Spinal cord (tissue), 10 donors: ENCODE data around the gene PADI6. TPM values are rescaled to one million over a fixed set of nuclear protein-coding genes. Genes with fewer than 3 reads are reported as not detected.
"Not testable (repeated sequence)": the region's sequence is repeated elsewhere in the genome, so short reads cannot be mapped to it uniquely, and the experiment has no call there.

ENCODE experiments used
- DNase-seq, 6 donors: peaks; one replicate each; pipeline versions ENCODE4 v3.0.0 to v3.0.0-alpha.2; 2013 to 2015; ENCODE audit warnings: low spot score in 6 of 6, low read depth in 4 of 6
- H3K27ac ChIP-seq: one replicate; pipeline ENCODE4 v1.5.1; 2013; ENCODE audit warnings: low read depth, low read length, control low read depth
- H3K27me3 ChIP-seq: one replicate; pipeline ENCODE4 v1.6.1; 2013; ENCODE audit warnings: low read length; ENCODE audit not compliant: control insufficient read depth, insufficient read depth
- H3K36me3 ChIP-seq: one replicate; pipeline ENCODE4 v1.6.1; 2013; ENCODE audit warnings: low read length; ENCODE audit not compliant: control insufficient read depth, insufficient read depth
- H3K4me1 ChIP-seq: one replicate; pipeline ENCODE4 v1.6.1; 2013; ENCODE audit warnings: low read length; ENCODE audit not compliant: control insufficient read depth, insufficient read depth
- H3K4me3 ChIP-seq: one replicate; pipeline ENCODE4 v1.5.1; 2013; ENCODE audit warnings: low read depth, low read length, control low read depth
- H3K9me3 ChIP-seq: one replicate; pipeline ENCODE4 v1.6.1; 2013; ENCODE audit warnings: low read length; ENCODE audit not compliant: control insufficient read depth, insufficient read depth
- WGBS: methylation state at CpG from one replicate; pipeline ENCODE4 v1.1.5; 2013; ENCODE audit warnings: missing lambda C conversion rate; ENCODE audit not compliant: insufficient coverage; 5-methylcytosine and 5-hydroxymethylcytosine counted together
- polyA plus RNA-seq, 2 donors: library from polyadenylated mRNA; unstranded; fragments of 120-200 nt; gene quantifications; one replicate each; pipeline ENCODE4 v1.2.1, GENCODE V29; 2013; ENCODE audit not compliant: insufficient read length in 2 of 2
- total RNA-seq, 2 donors: library from RNA; depleted of rRNA in 1 of 2; stranded (reverse); fragments of 120-200 nt in 1 of 2; fragments of >200 nt in 1 of 2; gene quantifications; one replicate each; pipeline versions ENCODE4 v1.2.3 to v1.2.4, GENCODE V29; 2013 to 2014
- donor health status: healthy.

PADI6 gene
- total and polyA plus RNA-seq, 4 donors = not detected

DNA sequence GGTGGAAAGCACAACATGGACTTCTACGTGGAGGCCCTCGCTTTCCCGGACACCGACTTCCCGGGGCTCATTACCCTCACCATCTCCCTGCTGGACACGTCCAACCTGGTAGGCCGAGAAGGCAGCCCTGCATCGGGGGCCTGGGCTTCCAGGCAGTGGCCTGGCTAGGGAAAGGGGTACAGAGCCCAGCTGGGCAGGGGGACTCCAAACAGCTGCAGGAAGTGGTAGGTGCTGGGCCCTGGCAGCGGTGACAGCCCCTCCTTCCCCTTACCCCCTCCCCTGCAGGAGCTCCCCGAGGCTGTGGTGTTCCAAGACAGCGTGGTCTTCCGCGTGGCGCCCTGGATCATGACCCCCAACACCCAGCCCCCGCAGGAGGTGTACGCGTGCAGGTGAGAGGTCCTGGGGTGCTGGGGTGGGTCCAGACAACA, 30.0 kb upstream of the PADI6 start:
- Histone ChIP-seq H3K9me3 (no peaks in the 10 kb centered on the region), H3K36me3 (no peaks in the 10 kb centered on the region), H3K4me1 (no peaks in the 10 kb centered on the region), H3K4me3 (no peak overlapping the region), H3K27ac (no peak overlapping the region), H3K27me3 (no peaks in the 10 kb centered on the region)
- 92% methylated on average over 12 of the region's 17 CpGs for WGBS
- no peak for DNase-seq

DNA sequence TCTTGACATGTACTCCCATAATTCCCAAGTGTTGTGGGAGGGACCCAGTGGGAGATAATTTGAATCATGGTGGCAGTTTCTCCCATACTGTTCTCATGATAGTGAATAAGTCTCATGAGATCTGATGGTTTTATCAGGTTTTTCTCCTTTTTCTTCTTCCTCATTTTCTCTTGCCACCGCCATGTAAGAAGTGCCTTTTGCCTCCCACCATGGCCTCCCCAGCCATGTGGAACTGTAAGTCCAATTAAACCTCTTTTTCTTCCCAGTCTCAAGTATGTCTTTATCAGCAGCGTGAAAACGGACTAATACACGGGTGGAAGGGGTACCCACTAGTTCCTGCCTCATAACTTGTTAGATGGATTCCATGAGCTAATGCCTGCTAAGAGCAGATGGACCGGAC, 26.5 kb upstream of the PADI6 start:
- not testable (repeated sequence) for H3K27ac ChIP-seq, H3K4me3 ChIP-seq, H3K9me3 ChIP-seq, H3K4me1 ChIP-seq, H3K36me3 ChIP-seq, H3K27me3 ChIP-seq, DNase-seq
- WGBS = 88% methylated on average over 4 of the region's 5 CpGs

DNA sequence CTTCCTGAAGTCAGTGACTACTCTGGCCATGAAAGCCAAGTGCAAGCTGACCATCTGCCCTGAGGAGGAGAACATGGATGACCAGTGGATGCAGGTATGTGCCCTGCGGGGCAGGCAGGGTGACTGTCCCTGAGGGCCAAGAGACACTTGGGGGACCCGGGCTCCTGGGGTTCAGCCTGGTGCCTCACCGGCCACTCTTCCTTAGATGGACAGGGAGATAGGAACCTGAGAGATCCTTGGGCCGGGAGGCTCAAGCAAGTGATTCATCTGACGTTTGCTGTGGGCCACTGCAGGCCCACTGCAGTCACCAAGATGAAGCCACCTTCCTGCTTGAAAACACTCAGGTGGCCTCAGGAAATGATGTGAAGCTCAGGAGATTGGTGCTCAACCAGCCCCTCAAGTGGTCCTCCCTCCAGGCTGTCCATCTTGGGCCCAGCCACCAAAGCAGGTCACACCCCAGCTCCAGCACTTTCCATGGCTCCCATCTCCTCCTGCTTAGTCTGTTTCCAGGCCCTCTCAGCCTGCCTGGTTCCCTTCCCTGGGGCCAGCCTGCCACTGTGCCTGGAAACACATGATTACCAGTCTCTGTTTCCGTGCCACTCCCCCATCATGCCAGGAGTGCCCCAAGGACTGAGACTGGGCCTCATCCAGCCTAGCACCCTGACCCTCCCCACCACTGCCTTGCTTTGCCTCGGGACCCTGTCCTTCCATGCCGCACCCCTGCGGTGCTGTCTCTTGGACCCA, 25.8 kb upstream of the PADI6 start:
- H3K27me3 ChIP-seq = no peaks in the 10 kb centered on the region
- H3K9me3 ChIP-seq = no peaks in the 10 kb centered on the region
- 86% methylated on average over 9 of the region's 9 CpGs for WGBS
- H3K27ac ChIP-seq = no peak overlapping the region
- no peak overlapping the region for H3K4me3 ChIP-seq
- H3K4me1 ChIP-seq = no peaks in the 10 kb centered on the region
- no peak for DNase-seq
- H3K36me3 ChIP-seq = no peaks in the 10 kb centered on the region

DNA sequence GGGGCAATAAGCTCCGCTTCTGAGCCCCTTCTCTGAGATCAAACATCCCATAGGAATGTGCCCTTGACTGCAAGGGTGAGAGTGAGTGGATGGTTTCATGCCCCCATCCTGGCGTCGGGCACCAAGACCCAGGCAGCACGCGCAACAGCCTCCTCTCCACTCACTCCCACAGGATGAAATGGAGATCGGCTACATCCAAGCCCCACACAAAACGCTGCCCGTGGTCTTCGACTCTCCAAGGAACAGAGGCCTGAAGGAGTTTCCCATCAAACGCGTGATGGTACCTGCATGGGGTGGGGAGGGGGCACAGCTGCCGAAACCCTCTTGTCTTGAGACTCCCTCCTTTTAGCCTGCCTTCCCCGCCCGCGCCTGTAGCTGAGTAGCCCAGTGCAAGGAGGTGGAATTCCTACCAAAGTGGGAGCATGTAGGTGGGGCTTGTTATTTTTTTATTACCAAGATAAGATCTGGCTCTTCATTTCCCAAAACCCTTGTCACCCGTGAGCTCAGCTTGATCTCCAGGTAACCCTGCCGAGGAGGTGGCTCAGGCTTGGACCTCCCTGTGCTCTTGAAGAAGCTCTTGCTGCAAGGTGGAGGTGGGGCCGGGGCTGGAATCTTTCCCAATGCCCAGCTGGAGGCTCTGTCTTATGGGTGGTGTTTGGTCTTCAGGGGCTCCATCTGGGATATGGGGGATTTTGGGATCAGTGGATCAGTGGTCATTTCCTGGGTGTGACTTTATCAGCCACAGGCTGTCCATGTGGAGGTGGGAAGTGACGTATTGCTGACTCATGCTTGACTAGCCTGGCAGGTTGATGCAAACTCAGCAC, 24.0 kb upstream of the PADI6 start:
- Histone ChIP-seq H3K27ac (no peak overlapping the region), H3K4me1 (no peaks in the 10 kb centered on the region), H3K36me3 (no peaks in the 10 kb centered on the region), H3K9me3 (no peaks in the 10 kb centered on the region), H3K4me3 (no peak overlapping the region), H3K27me3 (no peaks in the 10 kb centered on the region)
- 100% methylated on average over 1 of the region's 19 CpGs for WGBS
- DNase-seq = no peak

DNA sequence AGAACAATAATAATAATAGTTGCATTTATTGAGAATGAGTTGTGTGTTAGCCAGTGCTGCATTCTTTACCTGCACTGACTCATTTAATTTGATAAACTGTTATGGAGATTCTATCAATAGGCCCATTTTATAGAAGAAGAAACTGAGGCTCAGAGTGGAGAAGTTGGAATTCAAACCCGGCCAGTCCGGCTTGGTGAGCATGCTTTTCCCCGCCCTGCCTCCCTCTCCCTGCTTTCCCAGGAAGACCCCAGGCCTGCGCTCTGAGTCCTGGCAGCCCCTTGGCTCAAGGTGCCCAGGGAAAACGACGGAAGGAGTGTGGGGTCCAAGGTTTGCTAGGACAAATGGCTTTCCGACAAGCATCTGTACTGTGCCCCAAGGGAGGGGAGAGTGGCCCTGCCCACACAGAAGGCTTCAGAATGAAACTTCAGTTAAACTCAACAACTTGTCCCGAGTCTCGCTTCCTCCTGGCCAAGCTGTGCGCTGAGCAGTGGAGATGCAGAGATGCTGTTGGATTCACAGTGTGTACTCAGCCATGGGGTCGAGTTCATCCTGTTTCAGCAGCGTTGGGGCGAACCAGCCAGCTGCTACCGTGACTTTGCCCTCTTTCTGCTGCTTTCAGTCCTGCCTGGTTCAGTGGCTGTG, 23.3 kb upstream of the PADI6 start:
- H3K9me3 ChIP-seq = no peaks in the 10 kb centered on the region
- no peak overlapping the region for H3K4me3 ChIP-seq
- no peaks in the 10 kb centered on the region for H3K4me1 ChIP-seq
- H3K27ac ChIP-seq = no peak overlapping the region
- no peak for DNase-seq
- no peaks in the 10 kb centered on the region for H3K36me3 ChIP-seq
- H3K27me3 ChIP-seq = no peaks in the 10 kb centered on the region
- WGBS = 65% methylated on average over 10 of the region's 14 CpGs

DNA sequence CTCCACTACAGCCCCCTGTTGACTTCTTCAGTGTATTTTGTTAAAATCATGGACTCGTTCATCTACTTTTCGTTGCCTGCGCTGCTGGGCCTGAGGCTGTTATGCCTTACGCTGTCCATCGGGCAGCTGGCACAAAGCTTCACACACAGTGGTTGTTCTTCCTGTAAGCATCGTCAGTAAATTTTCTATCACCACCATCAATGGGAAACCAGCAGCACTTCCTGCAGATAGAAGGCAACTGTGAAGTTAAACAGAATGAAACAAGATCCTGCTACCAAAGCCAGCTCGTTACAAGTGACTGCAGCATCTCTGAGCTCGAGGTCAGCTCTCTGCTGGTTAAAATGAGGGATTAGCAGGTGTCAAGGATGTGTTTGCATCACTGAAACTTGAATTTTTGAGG, 21.9 kb upstream of the PADI6 start:
- peak in 2 of 6 donors; percentile 13 to 27 for DNase-seq
- no peaks in the 10 kb centered on the region for H3K27me3 ChIP-seq

DNA sequence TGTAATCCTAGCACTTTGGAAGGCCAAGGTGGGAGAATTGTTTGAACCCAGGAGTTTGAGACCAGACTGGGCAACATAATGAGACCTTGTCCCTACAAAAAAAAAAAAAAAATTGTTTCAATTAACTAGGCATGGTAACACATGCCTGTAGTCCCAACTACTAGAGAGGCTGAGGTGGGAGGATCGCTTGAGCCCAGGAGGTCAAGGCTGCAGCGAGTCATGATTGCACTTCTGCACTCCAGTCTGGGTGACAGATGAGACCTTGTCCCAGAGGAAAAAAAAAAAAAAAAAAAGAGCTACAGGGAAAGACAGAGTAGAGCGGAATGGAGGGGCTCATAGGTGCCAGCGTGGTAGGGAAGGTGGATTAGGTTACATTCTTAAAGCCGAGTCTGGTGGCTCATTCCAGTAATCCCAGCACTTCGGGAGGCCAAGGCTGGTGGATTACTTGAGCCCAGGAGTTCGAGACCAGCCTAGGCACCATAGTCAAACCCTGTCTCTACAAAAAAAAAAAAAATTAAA, 21.0 kb upstream of the PADI6 start:
- DNase-seq = no peak
- Histone ChIP-seq H3K27ac (no peak overlapping the region), H3K36me3 (no peaks in the 10 kb centered on the region), H3K4me1 (no peaks in the 10 kb centered on the region), H3K27me3 (no peaks in the 10 kb centered on the region), H3K9me3 (no peaks in the 10 kb centered on the region), H3K4me3 (no peak overlapping the region)
- WGBS = 89% methylated on average over 3 of the region's 7 CpGs

More for the DNA sequence above, 21.9 kb upstream of the PADI6 start:
- Histone ChIP-seq H3K36me3 (no peaks in the 10 kb centered on the region), H3K4me3 (no peak overlapping the region), H3K4me1 (no peaks in the 10 kb centered on the region), H3K9me3 (no peaks in the 10 kb centered on the region), H3K27ac (no peak overlapping the region)
- 57% methylated on average over 3 of the region's 8 CpGs for WGBS

DNA sequence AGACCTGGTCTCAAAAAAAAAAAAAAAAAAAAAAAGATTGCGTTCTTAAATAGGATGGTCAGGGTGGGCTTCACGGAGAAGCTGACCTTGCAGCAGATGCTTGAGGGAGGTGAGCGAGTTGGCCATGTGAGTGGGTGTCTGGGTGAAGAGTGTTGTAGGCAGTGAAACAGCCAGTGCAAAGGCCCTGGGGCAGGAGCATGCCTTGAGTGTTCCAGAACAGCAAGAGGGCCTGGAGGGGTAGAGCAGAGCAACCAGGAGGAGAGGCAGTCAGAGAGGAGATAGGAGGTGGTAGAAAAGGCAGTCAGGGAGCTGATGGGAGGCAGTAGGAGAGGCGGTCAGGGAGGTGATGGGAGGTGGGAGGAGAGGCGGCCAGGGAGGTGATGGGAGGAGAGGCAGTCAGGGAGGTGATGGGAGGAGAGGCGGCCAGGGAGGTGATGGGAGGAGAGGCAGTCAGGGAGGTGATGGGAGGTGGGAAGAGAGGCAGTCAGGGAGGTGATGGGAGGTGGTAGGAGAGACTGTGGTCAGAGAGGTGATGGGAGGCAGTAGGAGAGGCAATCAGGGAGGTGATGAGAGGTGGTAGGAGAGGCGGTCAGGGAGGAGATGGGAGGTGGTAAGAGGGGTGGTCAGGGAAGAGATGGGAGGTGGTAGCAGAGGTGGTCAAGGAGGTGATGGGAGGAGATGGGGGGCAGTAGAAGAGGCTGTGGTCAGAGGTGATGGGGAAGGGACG, 20.2 kb upstream of the PADI6 start:
- 89% methylated on average over 7 of the region's 8 CpGs for WGBS

DNA sequence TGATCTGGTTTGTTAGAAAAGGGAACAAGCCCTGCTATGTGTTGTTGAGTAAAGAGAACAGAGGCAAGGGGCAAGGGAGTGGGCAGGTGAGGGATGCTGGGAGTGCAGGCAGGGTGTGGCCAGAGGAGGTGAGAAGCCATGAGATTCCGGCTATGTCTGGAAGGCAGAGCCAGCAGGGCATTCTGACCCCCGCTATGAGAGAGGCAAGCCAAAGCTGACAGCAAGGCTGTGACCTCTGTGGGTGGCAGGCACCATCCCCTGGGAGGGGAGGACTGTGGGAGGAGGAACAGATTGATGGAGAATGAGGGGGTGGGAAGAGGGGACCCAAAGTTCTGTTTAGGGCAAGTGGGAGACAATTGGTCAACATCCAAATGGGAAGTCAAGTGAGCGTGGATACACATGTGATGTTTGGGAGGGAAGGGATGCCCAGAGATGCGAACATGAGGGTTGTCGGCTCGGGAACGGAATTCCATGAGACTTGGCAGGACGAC, 19.5 kb upstream of the PADI6 start:
- 74% methylated on average over 8 of the region's 8 CpGs for WGBS
- no peak for DNase-seq
- Histone ChIP-seq H3K36me3 (no peaks in the 10 kb centered on the region), H3K4me1 (no peaks in the 10 kb centered on the region), H3K27ac (no peak overlapping the region), H3K9me3 (no peaks in the 10 kb centered on the region), H3K4me3 (no peak overlapping the region), H3K27me3 (peaks cover 2% of the 10 kb centered on the region)

More for the DNA sequence above, 20.2 kb upstream of the PADI6 start:
- H3K9me3 ChIP-seq = no peaks in the 10 kb centered on the region
- no peaks in the 10 kb centered on the region for H3K36me3 ChIP-seq
- no peaks in the 10 kb centered on the region for H3K4me1 ChIP-seq
- H3K4me3 ChIP-seq = no peak overlapping the region
- no peak overlapping the region for H3K27ac ChIP-seq
- H3K27me3 ChIP-seq = peaks cover 2% of the 10 kb centered on the region
- DNase-seq = no peak
